Ishikawa (cell line): Measurements from ENCODE around the gene LYRM4.

Source experiments
- CEBPB ChIP-seq: IDR thresholded peaks from 2 replicates; pipeline ENCODE4 v1.6.1; 2012
- EGR1 ChIP-seq: IDR thresholded peaks from 2 replicates; pipeline ENCODE4 v1.6.1; 2012
- EP300 ChIP-seq: IDR thresholded peaks from 2 replicates; pipeline ENCODE4 v1.6.1; 2012; ENCODE audit warnings: borderline replicate concordance
- NFIC ChIP-seq: IDR thresholded peaks from 2 replicates; pipeline ENCODE4 v1.6.1; 2012
- RAD21 ChIP-seq: IDR thresholded peaks from 2 replicates; pipeline ENCODE4 v1.6.1; 2012; ENCODE audit warnings: low read depth
- TAF1 ChIP-seq: IDR thresholded peaks from 2 replicates; pipeline ENCODE4 v1.6.1; 2012; ENCODE audit warnings: low read depth, mild to moderate bottlenecking
- YY1 ChIP-seq: IDR thresholded peaks from 2 replicates; pipeline ENCODE4 v1.6.1; 2012; ENCODE audit warnings: low read depth
- TF ChIP-seq, protein P1 (sequence below): IDR thresholded peaks from 2 replicates; pipeline ENCODE4 v1.6.1; 2012
- TF ChIP-seq, protein P2 (sequence below): IDR thresholded peaks from 2 replicates; pipeline ENCODE4 v1.6.1; 2012
- TF ChIP-seq, protein P3 (sequence below): IDR thresholded peaks from 2 replicates; pipeline ENCODE4 v1.6.1; 2012; ENCODE audit warnings: low read depth, mild to moderate bottlenecking

DNA sequence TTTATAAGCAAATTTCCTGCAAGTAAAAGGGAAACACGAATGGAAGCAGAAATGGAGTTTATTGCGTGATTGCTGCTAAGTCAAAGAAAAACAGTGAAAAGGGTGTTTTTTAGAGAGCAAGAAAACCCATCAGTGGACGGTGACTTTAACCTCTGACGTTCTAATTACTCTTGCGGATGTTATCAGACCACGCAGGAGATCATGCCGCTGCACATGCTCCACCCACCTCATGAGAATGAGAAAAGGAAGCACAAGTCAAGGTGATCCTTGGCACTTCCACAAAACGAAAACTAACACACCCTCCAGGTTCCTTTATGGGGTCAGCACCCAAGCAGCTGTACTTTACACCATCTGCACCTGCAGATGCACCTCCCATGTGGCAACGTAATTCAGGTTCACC is 45.0 kb downstream of the LYRM4 start:
- TF ChIP-seq TAF1 (no peak), CEBPB (no peak), YY1 (no peak), EP300 (no peak), NFIC (no peak), EGR1 (no peak), RAD21 (no peak)
- TF ChIP-seq, protein P1, sequence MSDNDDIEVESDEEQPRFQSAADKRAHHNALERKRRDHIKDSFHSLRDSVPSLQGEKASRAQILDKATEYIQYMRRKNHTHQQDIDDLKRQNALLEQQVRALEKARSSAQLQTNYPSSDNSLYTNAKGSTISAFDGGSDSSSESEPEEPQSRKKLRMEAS: no peak
- TF ChIP-seq, protein P2, sequence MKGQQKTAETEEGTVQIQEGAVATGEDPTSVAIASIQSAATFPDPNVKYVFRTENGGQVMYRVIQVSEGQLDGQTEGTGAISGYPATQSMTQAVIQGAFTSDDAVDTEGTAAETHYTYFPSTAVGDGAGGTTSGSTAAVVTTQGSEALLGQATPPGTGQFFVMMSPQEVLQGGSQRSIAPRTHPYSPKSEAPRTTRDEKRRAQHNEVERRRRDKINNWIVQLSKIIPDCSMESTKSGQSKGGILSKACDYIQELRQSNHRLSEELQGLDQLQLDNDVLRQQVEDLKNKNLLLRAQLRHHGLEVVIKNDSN: no peak
- TF ChIP-seq, protein P3, sequence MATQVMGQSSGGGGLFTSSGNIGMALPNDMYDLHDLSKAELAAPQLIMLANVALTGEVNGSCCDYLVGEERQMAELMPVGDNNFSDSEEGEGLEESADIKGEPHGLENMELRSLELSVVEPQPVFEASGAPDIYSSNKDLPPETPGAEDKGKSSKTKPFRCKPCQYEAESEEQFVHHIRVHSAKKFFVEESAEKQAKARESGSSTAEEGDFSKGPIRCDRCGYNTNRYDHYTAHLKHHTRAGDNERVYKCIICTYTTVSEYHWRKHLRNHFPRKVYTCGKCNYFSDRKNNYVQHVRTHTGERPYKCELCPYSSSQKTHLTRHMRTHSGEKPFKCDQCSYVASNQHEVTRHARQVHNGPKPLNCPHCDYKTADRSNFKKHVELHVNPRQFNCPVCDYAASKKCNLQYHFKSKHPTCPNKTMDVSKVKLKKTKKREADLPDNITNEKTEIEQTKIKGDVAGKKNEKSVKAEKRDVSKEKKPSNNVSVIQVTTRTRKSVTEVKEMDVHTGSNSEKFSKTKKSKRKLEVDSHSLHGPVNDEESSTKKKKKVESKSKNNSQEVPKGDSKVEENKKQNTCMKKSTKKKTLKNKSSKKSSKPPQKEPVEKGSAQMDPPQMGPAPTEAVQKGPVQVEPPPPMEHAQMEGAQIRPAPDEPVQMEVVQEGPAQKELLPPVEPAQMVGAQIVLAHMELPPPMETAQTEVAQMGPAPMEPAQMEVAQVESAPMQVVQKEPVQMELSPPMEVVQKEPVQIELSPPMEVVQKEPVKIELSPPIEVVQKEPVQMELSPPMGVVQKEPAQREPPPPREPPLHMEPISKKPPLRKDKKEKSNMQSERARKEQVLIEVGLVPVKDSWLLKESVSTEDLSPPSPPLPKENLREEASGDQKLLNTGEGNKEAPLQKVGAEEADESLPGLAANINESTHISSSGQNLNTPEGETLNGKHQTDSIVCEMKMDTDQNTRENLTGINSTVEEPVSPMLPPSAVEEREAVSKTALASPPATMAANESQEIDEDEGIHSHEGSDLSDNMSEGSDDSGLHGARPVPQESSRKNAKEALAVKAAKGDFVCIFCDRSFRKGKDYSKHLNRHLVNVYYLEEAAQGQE: no peak
